ENCODE data around the gene VAPA.

Gene VAPA

GRCh38 chr18:9950289-9951016 lies 36.6 kb downstream of the VAPA start:
- Histone ChIP-seq H3K4me2 (no peak overlapping the region), H3K9ac (no peak overlapping the region), H3K27ac (no peak overlapping the region), H3K27me3 (no peaks in the 10 kb centered on the region), H3K36me3 (peaks cover 69% of the 10 kb centered on the region), H3K4me3 (no peak overlapping the region), H3K9me3 (no peaks in the 10 kb centered on the region), H3K4me1 (peaks cover 6% of the 10 kb centered on the region; the same call in 1 of the 2 replicates), H4K20me1 (peaks cover 49% of the 10 kb centered on the region)
- no peak for TF ChIP-seq Cebpa-rat (IDR thresholded peaks at IDR 0.05)

- H3K9ac ChIP-seq = no peak overlapping the region
- no peak for TF ChIP-seq Cebpa-rat (IDR thresholded peaks at IDR 0.05)
- H3K4me3 ChIP-seq = no peak overlapping the region
- no peaks in the 10 kb centered on the region for H3K9me3 ChIP-seq
- peaks cover 62% of the 10 kb centered on the region for H3K36me3 ChIP-seq
- no peak overlapping the region for H3K27ac ChIP-seq
- H4K20me1 ChIP-seq = peaks cover 49% of the 10 kb centered on the region
- H3K4me1 ChIP-seq = peaks cover 6% of the 10 kb centered on the region; the same call in 1 of the 2 replicates
- H3K27me3 ChIP-seq = no peaks in the 10 kb centered on the region
- H3K4me2 ChIP-seq = no peak overlapping the region
Measured at GRCh38 chr18:9951022-9951859, 37.4 kb downstream of the VAPA start.

- Histone ChIP-seq H3K4me3 (no peak overlapping the region), H4K20me1 (peaks cover 59% of the 10 kb centered on the region), H3K9me3 (no peaks in the 10 kb centered on the region), H3K9ac (no peak overlapping the region), H3K36me3 (peaks cover 46% of the 10 kb centered on the region), H3K4me2 (no peak overlapping the region), H3K27me3 (no peaks in the 10 kb centered on the region), H3K27ac (no peak overlapping the region), H3K4me1 (peaks cover 6% of the 10 kb centered on the region; the same call in 1 of the 2 replicates)
- TF ChIP-seq Cebpa-rat (IDR thresholded peaks at IDR 0.05) = no peak
Measured at GRCh38 chr18:9952633-9953416, 39.0 kb downstream of the VAPA start.

- Histone ChIP-seq H4K20me1 (peaks cover 30% of the 10 kb centered on the region), H3K9me3 (no peaks in the 10 kb centered on the region), H3K4me1 (peaks cover 16% of the 10 kb centered on the region), H3K27me3 (no peaks in the 10 kb centered on the region), H3K9ac (no peak overlapping the region), H3K4me2 (no peak overlapping the region), H3K4me3 (no peak overlapping the region), H3K27ac (no peak overlapping the region), H3K36me3 (peaks cover 8% of the 10 kb centered on the region)
- no peak for TF ChIP-seq Cebpa-rat (IDR thresholded peaks at IDR 0.05)
Measured at GRCh38 chr18:9958861-9959399, 45.1 kb downstream of the VAPA start.

- H3K27me3 ChIP-seq = no peaks in the 10 kb centered on the region
- no peak for TF ChIP-seq Cebpa-rat (IDR thresholded peaks at IDR 0.05)
- no peak overlapping the region for H3K27ac ChIP-seq
- H3K9ac ChIP-seq = no peak overlapping the region
- H3K4me2 ChIP-seq = no peak overlapping the region
- no peak overlapping the region for H3K4me3 ChIP-seq
- H3K9me3 ChIP-seq = no peaks in the 10 kb centered on the region
- peaks cover 16% of the 10 kb centered on the region for H3K4me1 ChIP-seq
- H4K20me1 ChIP-seq = peaks cover 28% of the 10 kb centered on the region
- peaks cover 1% of the 10 kb centered on the region; the same call in 1 of the 2 replicates for H3K36me3 ChIP-seq
Measured at GRCh38 chr18:9959564-9959963, 45.7 kb downstream of the VAPA start.

- no peaks in the 10 kb centered on the region for H3K9me3 ChIP-seq
- no peak overlapping the region for H3K27ac ChIP-seq
- H3K4me1 ChIP-seq = peaks cover 16% of the 10 kb centered on the region
- H3K4me2 ChIP-seq = peak overlapping the region; percentile 26
- H3K27me3 ChIP-seq = no peaks in the 10 kb centered on the region
- H3K36me3 ChIP-seq = no peaks in the 10 kb centered on the region; the same call in 1 of the 2 replicates
- H3K4me3 ChIP-seq = no peak overlapping the region
- no peak overlapping the region for H3K9ac ChIP-seq
- peaks cover 28% of the 10 kb centered on the region for H4K20me1 ChIP-seq
- TF ChIP-seq Cebpa-rat (IDR thresholded peaks at IDR 0.05) = no peak
Measured at GRCh38 chr18:9960258-9960904, 46.6 kb downstream of the VAPA start.

- H3K9ac ChIP-seq = no peak overlapping the region
- no peak overlapping the region for H3K27ac ChIP-seq
- H3K36me3 ChIP-seq = no peaks in the 10 kb centered on the region; the same call in 1 of the 2 replicates
- peaks cover 22% of the 10 kb centered on the region for H3K4me1 ChIP-seq
- no peak for TF ChIP-seq Cebpa-rat (IDR thresholded peaks at IDR 0.05)
- H3K4me3 ChIP-seq = no peak overlapping the region
- H4K20me1 ChIP-seq = peaks cover 28% of the 10 kb centered on the region
- no peaks in the 10 kb centered on the region for H3K27me3 ChIP-seq
- no peaks in the 10 kb centered on the region for H3K9me3 ChIP-seq
- H3K4me2 ChIP-seq = peak overlapping the region; percentile 26; the same call in 1 of the 2 replicates
Measured at GRCh38 chr18:9961041-9961440, 47.2 kb downstream of the VAPA start.

GRCh38 chr18:9965711-9966624 lies 52.2 kb downstream of the VAPA start:
- H4K20me1 ChIP-seq = peaks cover 15% of the 10 kb centered on the region
- H3K4me2 ChIP-seq = peak overlapping the region; percentile 43
- peaks cover 52% of the 10 kb centered on the region for H3K4me1 ChIP-seq
- no peak overlapping the region for H3K9ac ChIP-seq
- no peak overlapping the region for H3K27ac ChIP-seq
- no peaks in the 10 kb centered on the region for H3K9me3 ChIP-seq
- H3K4me3 ChIP-seq = no peak overlapping the region
- no peaks in the 10 kb centered on the region for H3K27me3 ChIP-seq
- no peak for TF ChIP-seq Cebpa-rat (IDR thresholded peaks at IDR 0.05)
- H3K36me3 ChIP-seq = no peaks in the 10 kb centered on the region

Measured in BLaER1 (cell line).